Thyroid gland (tissue), 4 donors: ENCODE results near the gene TMEM79. TPM values are rescaled to one million over a fixed set of nuclear protein-coding genes. Genes with fewer than 3 reads are reported as not detected.

Source experiments
- DNase-seq, 2 donors: peaks; one replicate each; pipeline ENCODE4 v3.0.0-alpha.2; 2019
- H3K27ac ChIP-seq, 3 donors: fragments of 200-600 bp; sonication (generic); 1 replicate in 2 of 3; 2 replicates in 1 of 3; pipeline ENCODE4 v1.5.1; 2016 to 2019; ENCODE audit warnings: mild to moderate bottlenecking in 1 of 3, moderate library complexity in 1 of 3
- H3K27me3 ChIP-seq: fragments of 200-600 bp; sonication (generic); one replicate; pipeline ENCODE4 v1.5.1; 2019
- H3K36me3 ChIP-seq, 2 donors: fragments of 200-600 bp; sonication (generic); one replicate each; pipeline ENCODE4 v1.5.1; 2016 to 2019
- H3K4me1 ChIP-seq, 2 donors: fragments of 200-600 bp; sonication (generic); one replicate each; pipeline ENCODE4 v1.5.1; 2017 to 2019
- H3K4me3 ChIP-seq, 3 donors: fragments of 200-600 bp; sonication (generic); replicated peaks in 1 of 3; 1 replicate in 2 of 3; 2 replicates in 1 of 3; pipeline ENCODE4 v1.5.1; 2016; ENCODE audit warnings: mild to moderate bottlenecking in 1 of 3
- H3K9me3 ChIP-seq: fragments of 200-600 bp; sonication (generic); one replicate; pipeline ENCODE4 v1.5.1; 2017
- POLR2A ChIP-seq, 2 donors: fragments of 450-650 bp; IDR thresholded peaks; one replicate each; pipeline ENCODE4 v1.6.1; 2017; ENCODE audit warnings: antibody characterized with exemption in 2 of 2, mild to moderate bottlenecking in 2 of 2, moderate library complexity in 1 of 2
- WGBS, 2 donors: methylation state at CpG; one replicate each; pipeline ENCODE4 v1.1.5; 2017; 5-methylcytosine and 5-hydroxymethylcytosine counted together
- intact Hi-C: fragments of 100-400 bp; cut with DNase I; formaldehyde crosslinking; loops from one replicate; pipeline ENCODE4 v1.15.1; 2023
- total RNA-seq, 4 donors: library from RNA; depleted of rRNA; stranded (reverse); fragments of >200 nt; gene quantifications; one replicate each; pipeline ENCODE4 v1.2.3, GENCODE V29; 2016
- TF ChIP-seq, protein P1 (sequence below), 6 experiments: fragments of 200-600 bp in 3 of 6; fragments of 450-650 bp in 3 of 6; sonication (generic) in 3 of 6; IDR thresholded peaks; one replicate each; pipeline ENCODE4 v1.5.1; 2016 to 2019; ENCODE audit warnings: antibody characterized with exemption in 6 of 6, mild to moderate bottlenecking in 2 of 6, inconsistent platforms in 1 of 6, moderate library complexity in 1 of 6

Gene TMEM79
- total RNA-seq, 4 donors from 2014 or later: 0.96 to 2.2 (median 1.7) TPM

DNA sequence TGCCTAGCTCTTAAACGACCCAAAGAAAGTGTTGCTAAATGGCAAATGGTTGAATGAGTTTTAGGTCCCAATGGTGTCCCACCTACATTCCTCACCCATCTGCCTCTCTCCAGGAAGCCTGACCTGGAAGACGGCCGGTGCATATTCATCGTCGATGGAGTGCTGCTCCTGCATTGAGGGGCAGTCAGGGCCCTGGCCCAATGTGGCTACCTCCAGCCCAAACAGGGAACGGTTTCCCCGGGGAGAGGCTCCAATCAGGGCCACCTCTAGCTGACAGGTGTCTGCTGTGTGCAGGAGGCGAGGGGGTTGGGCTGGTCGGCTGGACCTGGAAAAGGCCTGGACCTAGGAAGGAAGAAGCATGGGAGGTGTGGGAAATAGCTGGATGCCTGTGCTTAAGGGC is 9.8 kb downstream of the TMEM79 start:
- Histone ChIP-seq H3K27ac (no peak overlapping the region), H3K4me3 (no peak overlapping the region), H3K4me1 (peaks cover 12 to 14% of the 10 kb centered on the region in 2 donors), H3K27me3 (no peaks in the 10 kb centered on the region), H3K36me3 (no peaks in the 10 kb centered on the region), H3K9me3 (no peaks in the 10 kb centered on the region)
- 94 to 95% methylated on average over 7 to 9 of the region's 9 CpGs for WGBS, 2 donors
- TF ChIP-seq, protein P1, sequence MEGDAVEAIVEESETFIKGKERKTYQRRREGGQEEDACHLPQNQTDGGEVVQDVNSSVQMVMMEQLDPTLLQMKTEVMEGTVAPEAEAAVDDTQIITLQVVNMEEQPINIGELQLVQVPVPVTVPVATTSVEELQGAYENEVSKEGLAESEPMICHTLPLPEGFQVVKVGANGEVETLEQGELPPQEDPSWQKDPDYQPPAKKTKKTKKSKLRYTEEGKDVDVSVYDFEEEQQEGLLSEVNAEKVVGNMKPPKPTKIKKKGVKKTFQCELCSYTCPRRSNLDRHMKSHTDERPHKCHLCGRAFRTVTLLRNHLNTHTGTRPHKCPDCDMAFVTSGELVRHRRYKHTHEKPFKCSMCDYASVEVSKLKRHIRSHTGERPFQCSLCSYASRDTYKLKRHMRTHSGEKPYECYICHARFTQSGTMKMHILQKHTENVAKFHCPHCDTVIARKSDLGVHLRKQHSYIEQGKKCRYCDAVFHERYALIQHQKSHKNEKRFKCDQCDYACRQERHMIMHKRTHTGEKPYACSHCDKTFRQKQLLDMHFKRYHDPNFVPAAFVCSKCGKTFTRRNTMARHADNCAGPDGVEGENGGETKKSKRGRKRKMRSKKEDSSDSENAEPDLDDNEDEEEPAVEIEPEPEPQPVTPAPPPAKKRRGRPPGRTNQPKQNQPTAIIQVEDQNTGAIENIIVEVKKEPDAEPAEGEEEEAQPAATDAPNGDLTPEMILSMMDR (IDR thresholded peaks at IDR 0.05): no peak
- TF ChIP-seq POLR2A (IDR thresholded peaks at IDR 0.05): no peak
- DNase-seq: no peak
- intact Hi-C loops: no loop called here

DNA sequence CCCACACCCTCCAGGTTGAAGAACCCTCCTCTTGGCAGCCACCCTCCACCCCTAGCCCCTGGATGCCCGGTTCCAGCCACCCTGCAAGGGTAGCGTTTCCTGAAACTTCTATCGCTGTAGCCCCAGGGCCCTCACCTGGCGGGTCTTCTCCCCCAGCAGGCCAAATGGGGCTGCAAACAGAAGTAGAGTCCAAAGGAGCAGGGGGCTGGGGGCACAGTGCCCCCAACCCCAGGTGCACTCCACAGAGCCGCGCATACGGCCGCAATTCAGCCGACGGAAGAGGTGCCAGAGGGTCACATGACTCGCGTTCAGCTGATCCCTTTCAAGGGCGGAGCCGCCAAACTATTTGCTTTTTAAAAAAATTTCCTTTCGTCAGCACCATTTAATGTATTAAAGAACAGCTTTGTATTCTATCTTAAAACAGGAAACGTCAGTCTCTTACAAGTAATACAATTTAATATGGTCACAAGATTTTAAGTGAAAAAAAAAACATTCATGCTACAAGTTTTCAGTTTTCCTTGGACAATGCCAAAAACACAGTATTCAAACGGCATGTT is 11.3 kb downstream of the TMEM79 start, which contains the start of gene GLMP:
Gene GLMP (minus strand): TSS at position 289 of the 557 bp plus-strand sequence. CDS start 34 bp downstream, at position 255.
- WGBS, 2 donors: 0 to 1% methylated on average over 14 to 17 of the region's 17 CpGs
- H3K4me3 ChIP-seq: peak within 1 kb of the TSS; percentile 46 to 69 (median 69)
- DNase-seq: peak; percentile 70 to 71
- H3K9me3 ChIP-seq: no peaks in the 10 kb centered on the region
- peak within 1 kb of the TSS in 2 of 3 donors; percentile 7 to 76 for H3K27ac ChIP-seq
- intact Hi-C loops: no loop called here
- TF ChIP-seq, protein P1 (IDR thresholded peaks at IDR 0.05): no peak
- TF ChIP-seq POLR2A (IDR thresholded peaks at IDR 0.05): peak in 1 of 2 donors; percentile 30
- H3K4me1 ChIP-seq: peaks cover 12 to 14% of the 10 kb centered on the region in 2 donors
- H3K27me3 ChIP-seq: no peaks in the 10 kb centered on the region
- H3K36me3 ChIP-seq: no peaks in the 10 kb centered on the region

DNA sequence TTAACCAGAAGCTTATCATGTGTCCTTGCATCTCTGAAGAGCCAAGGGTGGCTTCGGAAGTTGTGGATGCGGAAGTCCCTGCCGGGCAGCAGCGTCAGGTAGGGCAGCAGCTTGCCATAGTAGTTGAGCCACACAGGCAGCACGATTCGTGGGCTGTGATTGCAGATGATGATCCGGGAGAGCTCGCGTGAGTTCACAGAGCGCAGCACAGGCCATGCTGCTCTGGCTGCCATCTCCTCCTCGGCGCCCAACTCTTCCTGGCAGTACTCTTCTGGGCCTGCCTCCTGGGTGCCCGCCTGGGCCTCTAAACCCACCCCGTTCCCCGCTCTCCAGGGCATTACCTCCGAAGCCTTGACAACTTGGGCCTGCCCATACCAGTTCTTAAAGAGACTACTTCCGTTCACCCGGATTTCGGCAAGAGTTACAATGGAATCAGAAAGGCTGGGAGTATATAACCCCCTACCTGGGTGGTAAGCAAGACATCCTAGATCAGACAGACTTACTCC is 14.8 kb downstream of the TMEM79 start, which contains the start of gene VHLL:
Gene VHLL (minus strand): TSS at position 456 of the 506 bp plus-strand sequence. CDS start 118 bp downstream, at position 338.
- no peaks in the 10 kb centered on the region for H3K36me3 ChIP-seq
- no peak for DNase-seq
- H3K4me1 ChIP-seq: peaks cover 7 to 8% of the 10 kb centered on the region in 2 donors
- TF ChIP-seq POLR2A (IDR thresholded peaks at IDR 0.05): no peak
- TF ChIP-seq, protein P1 (IDR thresholded peaks at IDR 0.05): no peak
- H3K27ac ChIP-seq: no peak within 1 kb of the TSS
- H3K9me3 ChIP-seq: no peaks in the 10 kb centered on the region
- intact Hi-C loops: no loop called here
- H3K27me3 ChIP-seq: no peaks in the 10 kb centered on the region
- 90 to 91% methylated on average over 19 of the region's 19 CpGs for WGBS, 2 donors
- H3K4me3 ChIP-seq: no peak within 1 kb of the TSS

DNA sequence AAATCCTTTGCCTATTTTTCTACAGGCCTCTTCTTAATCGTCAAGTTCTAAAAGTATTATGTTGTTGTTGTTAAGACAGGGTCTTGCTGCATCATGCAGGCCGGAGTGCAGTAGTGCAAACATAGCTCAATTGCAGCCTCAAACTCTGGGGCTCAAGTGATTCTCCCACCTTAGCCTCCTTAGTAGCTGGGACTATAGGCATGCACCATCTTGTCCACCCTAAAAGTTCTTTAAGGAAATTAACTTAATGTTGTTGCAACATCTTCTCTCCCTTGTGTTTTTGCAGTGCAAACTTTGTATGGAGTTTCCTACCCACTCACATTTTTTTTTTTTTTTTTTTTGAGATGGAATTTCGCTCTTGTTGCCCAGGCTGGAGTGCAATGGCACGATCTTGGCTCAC is 19.1 kb downstream of the TMEM79 start:
- H3K27me3 ChIP-seq: no peaks in the 10 kb centered on the region
- no peaks in the 10 kb centered on the region for H3K4me1 ChIP-seq
- TF ChIP-seq, protein P1 (IDR thresholded peaks at IDR 0.05): no peak
- H3K9me3 ChIP-seq: no peaks in the 10 kb centered on the region
- H3K4me3 ChIP-seq: no peak overlapping the region
- WGBS, 2 donors: 94 to 96% methylated on average over 4 of the region's 4 CpGs
- no peak overlapping the region for H3K27ac ChIP-seq
- peaks cover 6 to 9% of the 10 kb centered on the region in 2 donors for H3K36me3 ChIP-seq
- no peak for DNase-seq
- intact Hi-C loops: no loop called here

DNA sequence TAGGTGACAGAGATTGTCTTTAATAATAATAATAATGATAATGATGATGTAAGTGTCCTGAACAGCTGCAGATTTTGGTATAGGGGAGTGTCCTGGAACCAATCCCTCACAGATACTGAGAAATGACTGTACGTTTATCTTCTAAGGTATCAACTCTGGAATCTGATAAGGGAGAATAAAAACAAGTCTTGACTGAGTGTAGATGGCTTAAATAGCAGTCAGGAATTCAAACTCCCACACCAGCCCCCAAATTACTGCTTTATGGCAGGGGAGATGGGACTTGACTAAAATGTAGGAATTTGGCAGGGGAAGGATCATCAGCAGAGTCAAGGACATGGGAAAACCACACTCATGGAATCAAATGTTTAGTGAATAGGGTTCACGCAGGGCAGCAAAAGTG is 21.1 kb downstream of the TMEM79 start:
- Histone ChIP-seq H3K4me3 (no peak overlapping the region), H3K9me3 (no peaks in the 10 kb centered on the region), H3K27ac (no peak overlapping the region), H3K27me3 (no peaks in the 10 kb centered on the region), H3K4me1 (no peaks in the 10 kb centered on the region), H3K36me3 (peaks cover 26 to 28% of the 10 kb centered on the region in 2 donors)
- 83 to 93% methylated on average over 2 of the region's 2 CpGs for WGBS, 2 donors
- TF ChIP-seq POLR2A (IDR thresholded peaks at IDR 0.05): no peak
- TF ChIP-seq, protein P1 (IDR thresholded peaks at IDR 0.05): no peak
- intact Hi-C loops: no loop called here
- DNase-seq: no peak
